Right forelimb (tissue), 1 donor: Measurements from ENCODE around the gene COX17.
"Not testable (repeated sequence)": the region's sequence is repeated elsewhere in the genome, so short reads cannot be mapped to it uniquely, and the experiment has no call there.

Experiments used
- DNase-seq: peaks from one replicate; pipeline ENCODE4 v3.0.0-alpha.2; 2018

The COX17 gene

GRCh38 chr3:119676771-119677640, at the start of gene COX17:
Gene COX17 (minus strand): TSS chr3:119677406. CDS start chr3:119677310, 96 bp downstream.
- peak; percentile 92 for DNase-seq

DNA sequence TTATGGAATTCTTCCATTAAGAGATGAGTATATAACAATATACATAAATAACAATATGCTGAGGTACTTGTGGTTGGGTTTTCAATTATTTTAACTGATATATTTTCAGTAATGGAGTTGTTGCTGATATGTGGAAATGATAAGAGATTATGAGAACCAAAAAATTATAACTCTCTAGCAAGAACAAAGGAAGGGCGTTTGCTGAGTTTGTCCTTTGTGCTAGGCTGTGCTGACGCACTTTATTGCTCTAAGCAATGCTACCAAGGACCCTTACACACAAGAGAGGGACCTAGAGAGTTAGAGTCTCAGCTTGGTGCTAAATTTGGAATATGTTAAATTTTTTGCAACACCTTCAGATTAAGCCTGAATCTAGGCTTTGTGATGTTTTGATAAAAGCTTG, 49.7 kb upstream of the COX17 start:
- no peak for DNase-seq

GRCh38 chr3:119723022-119723421, 45.8 kb upstream of the COX17 start:
- no peak for DNase-seq

GRCh38 chr3:119717520-119717919, 40.3 kb upstream of the COX17 start:
- no peak for DNase-seq

- DNase-seq, result no peak
These were observed 39.8 kb upstream of the COX17 start for GRCh38 chr3:119716998-119717397.

- no peak for DNase-seq
These were observed 37.9 kb upstream of the COX17 start for GRCh38 chr3:119715105-119715504.

- no peak for DNase-seq
These were observed 26.8 kb upstream of the COX17 start for GRCh38 chr3:119703820-119704531.

- peak; percentile 91 for DNase-seq
These were observed 25.6 kb upstream of the COX17 start, which contains the start of gene CFAP91 for GRCh38 chr3:119702530-119703527. Gene CFAP91 (plus strand): TSS chr3:119703022. CDS start chr3:119703099, 77 bp downstream.

GRCh38 chr3:119700920-119701734, 23.9 kb upstream of the COX17 start:
- DNase-seq, result no peak

GRCh38 chr3:119700269-119700919, 23.2 kb upstream of the COX17 start:
- no peak for DNase-seq

- no peak for DNase-seq
These were observed 20.2 kb upstream of the COX17 start for GRCh38 chr3:119697394-119697793.

- DNase-seq, result no peak
These were observed 18.3 kb upstream of the COX17 start for GRCh38 chr3:119695480-119695879.

GRCh38 chr3:119690043-119690656, 12.9 kb upstream of the COX17 start:
- no peak for DNase-seq

- DNase-seq, result no peak
These were observed 6.2 kb upstream of the COX17 start for GRCh38 chr3:119683421-119683820.

GRCh38 chr3:119681279-119681678, 4.1 kb upstream of the COX17 start:
- DNase-seq, result no peak

DNA sequence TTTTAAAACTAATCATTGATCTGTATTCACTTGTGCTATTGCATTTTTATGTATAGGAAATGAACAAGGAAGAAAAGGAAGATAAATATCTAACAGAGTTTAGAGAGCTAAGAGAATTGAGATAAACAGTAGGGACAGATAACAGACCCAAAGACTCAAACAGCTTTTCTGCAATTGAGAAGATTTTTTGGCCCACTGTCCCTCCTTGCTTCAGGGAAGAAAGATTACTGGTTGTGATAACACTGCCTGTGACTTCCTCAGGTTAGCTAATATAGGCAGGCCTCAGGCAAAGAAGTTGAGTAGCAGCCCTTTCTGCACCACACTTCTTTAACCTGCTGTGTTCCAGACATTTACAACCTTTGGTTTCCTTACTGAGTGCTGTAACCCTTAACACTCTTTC, 2.7 kb upstream of the COX17 start:
- no peak for DNase-seq

DNA sequence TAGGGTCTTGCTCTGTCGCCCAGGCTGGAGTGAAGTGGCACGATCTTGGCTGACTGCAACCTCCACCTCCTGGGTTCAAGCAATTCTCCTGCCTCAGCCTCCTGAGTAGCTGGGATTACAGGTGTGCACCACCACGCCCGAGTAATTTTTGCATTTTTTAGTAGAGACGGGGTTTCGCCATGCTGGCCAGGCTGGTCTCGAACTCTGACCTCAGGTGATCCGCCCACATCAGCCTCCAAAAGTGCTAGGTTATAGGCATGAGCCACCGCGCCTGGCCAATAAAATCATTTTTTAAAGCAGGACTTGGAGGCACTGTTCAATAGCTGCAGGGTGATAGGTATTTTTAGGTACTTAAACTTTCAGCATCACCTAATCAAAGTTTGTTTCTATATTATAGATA, 1.0 kb upstream of the COX17 start:
- DNase-seq, result not testable (repeated sequence)

- DNase-seq, result no peak
These were observed 382 bp upstream of the COX17 start for GRCh38 chr3:119677641-119677934.

- DNase-seq, result no peak
These were observed 1.2 kb downstream of the COX17 start for GRCh38 chr3:119676020-119676419.

DNA sequence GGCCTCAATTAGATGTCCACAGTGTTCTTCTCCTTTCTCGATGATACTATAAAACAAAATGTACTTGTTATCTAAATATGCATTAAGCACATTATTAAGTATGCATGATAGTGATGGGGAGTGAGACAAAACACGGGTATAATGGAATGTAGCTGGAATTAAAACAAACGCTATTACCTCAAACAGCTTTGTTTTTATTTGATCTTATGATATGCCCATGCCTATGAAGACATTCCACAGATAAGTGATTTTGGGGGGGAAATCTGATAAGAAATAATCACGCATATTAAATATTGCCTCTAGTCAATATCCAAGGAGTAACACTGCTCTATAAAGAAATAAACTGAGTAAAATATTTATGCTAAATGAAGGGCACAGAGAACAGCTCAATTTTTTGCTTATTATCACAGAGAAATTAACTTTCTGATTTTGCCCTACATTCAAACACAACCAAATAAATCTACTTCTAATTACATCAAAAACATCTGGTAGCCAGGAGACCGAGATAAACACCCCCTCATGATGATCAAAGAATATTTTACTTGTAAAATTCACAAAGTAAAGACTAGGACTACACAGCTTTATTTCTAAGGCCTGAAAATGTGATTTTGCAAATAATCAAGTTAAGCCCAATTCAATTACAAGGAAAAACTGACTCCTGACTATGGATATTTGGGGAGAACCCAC, 1.9 kb downstream of the COX17 start:
- DNase-seq, result no peak
